PC-3 (cell line): Measurements from ENCODE around the gene ST8SIA3. TPM values are rescaled to one million over a fixed set of nuclear protein-coding genes. Genes with fewer than 3 reads are reported as not detected.

Source experiments
- ATAC-seq: fragments of 200-7000 bp; cut with Tn5 transposase; 2 replicates; pipeline ENCODE4 v1.9.1; 2020; ENCODE audit warnings: mild to moderate bottlenecking, moderate library complexity
- BruUV-seq: library from RNA; stranded (reverse); fragments of 400-500 nt; replicated peaks from 2 replicates; lab custom pipeline; 2021; lab: Mats Ljungman, UMichigan
- CTCF ChIA-PET: fragments of 300-600 bp; sonication (Branson Sonifier 250); formaldehyde crosslinking; loops from one replicate; lab custom pipeline; 2022; ENCODE audit warnings: antibody characterized with exemption; lab: Charles Lee
- POLR2A ChIA-PET: fragments of 300-600 bp; sonication (Branson Sonifier 250); formaldehyde crosslinking; loops from one replicate; lab custom pipeline; 2022; ENCODE audit warnings: antibody characterized with exemption; ENCODE audit not compliant: unreplicated experiment; lab: Charles Lee
- DNase-seq: peaks from one replicate; pipeline ENCODE4 v3.0.0-alpha.2; 2015
- H2AFZ ChIP-seq: fragments of 300-600 bp; sonication (generic); 2 replicates; pipeline ENCODE4 v1.6.0; 2016; ENCODE audit warnings: antibody characterized with exemption, low read length
- H3F3A ChIP-seq: fragments of 300-600 bp; sonication (generic); one replicate; pipeline ENCODE4 v1.6.0; 2017; ENCODE audit warnings: antibody characterized with exemption, low read length, control low read depth, mild to moderate bottlenecking; ENCODE audit not compliant: unreplicated experiment
- H3K27ac ChIP-seq: fragments of 300-600 bp; sonication (generic); 2 replicates; pipeline ENCODE4 v1.5.1; 2016; ENCODE audit warnings: mild to moderate bottlenecking, low read length
- H3K27me3 ChIP-seq: fragments of 300-600 bp; sonication (generic); 2 replicates; pipeline ENCODE4 v1.6.1; 2016; ENCODE audit warnings: low read length, mixed read lengths
- H3K36me3 ChIP-seq: fragments of 300-600 bp; sonication (generic); 2 replicates; pipeline ENCODE4 v1.6.1; 2016; ENCODE audit warnings: low read depth, mixed run types, low read length, mixed read lengths
- H3K4me1 ChIP-seq: fragments of 300-600 bp; sonication (generic); 2 replicates; pipeline ENCODE4 v1.5.1; 2016; ENCODE audit warnings: low read length; ENCODE audit not compliant: insufficient read depth
- H3K4me2 ChIP-seq: fragments of 300-600 bp; sonication (generic); 2 replicates; pipeline ENCODE4 v1.6.0; 2016; ENCODE audit warnings: low read length
- H3K4me3 ChIP-seq: fragments of 300-600 bp; sonication (generic); 2 replicates; pipeline ENCODE4 v1.5.1; 2016; ENCODE audit warnings: mild to moderate bottlenecking, low read length, mixed read lengths
- H3K79me2 ChIP-seq: fragments of 300-600 bp; sonication (generic); 2 replicates; pipeline ENCODE4 v1.6.1; 2017; ENCODE audit warnings: low read length, mixed read lengths
- H3K9ac ChIP-seq: fragments of 300-600 bp; sonication (generic); 2 replicates; pipeline ENCODE4 v1.6.0; 2016; ENCODE audit warnings: mild to moderate bottlenecking, low read length
- H3K9me2 ChIP-seq: fragments of 300-600 bp; sonication (generic); replicated peaks from 2 replicates; pipeline ENCODE4 v1.6.1; 2016; ENCODE audit warnings: mixed run types, low read length, mixed read lengths
- H3K9me3 ChIP-seq: fragments of 300-600 bp; sonication (generic); 2 replicates; pipeline ENCODE4 v1.6.1; 2016; ENCODE audit warnings: low read length, mixed read lengths
- H4K20me1 ChIP-seq: fragments of 300-600 bp; sonication (generic); 2 replicates; pipeline ENCODE4 v1.6.1; 2016; ENCODE audit warnings: low read length, mixed read lengths
- CTCF ChIP-seq: fragments of 300-600 bp; sonication (generic); conservative IDR thresholded peaks from 2 replicates; pipeline ENCODE4 v1.5.1; 2017; ENCODE audit warnings: antibody characterized with exemption, low read depth, mild to moderate bottlenecking, low read length
- EZH2 ChIP-seq: fragments of 300-600 bp; sonication (generic); IDR thresholded peaks from one replicate; pipeline ENCODE4 v1.6.1; 2017; ENCODE audit warnings: antibody characterized with exemption, mild to moderate bottlenecking, low read length; ENCODE audit not compliant: unreplicated experiment
- EZH2phosphoT487 ChIP-seq: fragments of 300-600 bp; sonication (generic); IDR thresholded peaks from 2 replicates; pipeline ENCODE4 v1.6.1; 2018; ENCODE audit warnings: mild to moderate bottlenecking, antibody characterized with exemption, low read length, borderline replicate concordance
- intact Hi-C: fragments of 100-400 bp; cut with micrococcal nuclease; formaldehyde crosslinking; loops from 2 replicates; pipeline ENCODE4 v1.9.0; 2023
- total RNA-seq: library from RNA; depleted of rRNA; stranded (reverse); fragments of >200 nt; gene quantifications from 2 replicates; pipeline ENCODE4 v1.2.3, GENCODE V29; 2014

ST8SIA3 gene
- total RNA-seq, 1 experiment from 2014 or later, result not detected

- H4K20me1 ChIP-seq, result no peaks in the 10 kb centered on the region
- intact Hi-C loops, result no loop called here
- H3K27me3 ChIP-seq, result peaks cover 62% of the 10 kb centered on the region
- ATAC-seq (no peak), DNase-seq (no peak)
- H3K9me2 ChIP-seq, result no peaks in the 10 kb centered on the region
- H3K4me1 ChIP-seq, result no peaks in the 10 kb centered on the region
- no peaks in the 10 kb centered on the region for H3K79me2 ChIP-seq
- H3F3A ChIP-seq, result no peaks in the 10 kb centered on the region
- H3K36me3 ChIP-seq, result no peaks in the 10 kb centered on the region
- H2AFZ ChIP-seq, result no peak overlapping the region
- ChIA-PET CTCF (no interaction called here), POLR2A (no interaction called here)
- H3K9ac ChIP-seq, result no peak overlapping the region
- no peaks in the 10 kb centered on the region for H3K9me3 ChIP-seq
- no TSS peak for BruUV-seq
- no peak overlapping the region for H3K27ac ChIP-seq
- no peak for TF ChIP-seq EZH2
- no peak overlapping the region for H3K4me2 ChIP-seq
- no peak overlapping the region for H3K4me3 ChIP-seq
Measured at GRCh38 chr18:57353137-57353939, 981 bp downstream of the ST8SIA3 start.

GRCh38 chr18:57353940-57354461 is 1.6 kb downstream of the ST8SIA3 start:
- POLR2A ChIA-PET, result no interaction called here
- no peaks in the 10 kb centered on the region for H3K9me2 ChIP-seq
- H3K4me2 ChIP-seq, result no peak overlapping the region
- CTCF ChIA-PET, result no interaction called here
- peaks cover 63% of the 10 kb centered on the region for H3K27me3 ChIP-seq
- H4K20me1 ChIP-seq, result no peaks in the 10 kb centered on the region
- no peak overlapping the region for H3K9ac ChIP-seq
- DNase-seq (no peak), ATAC-seq (no peak)
- no peaks in the 10 kb centered on the region for H3K79me2 ChIP-seq
- TF ChIP-seq EZH2phosphoT487 (no peak), EZH2 (no peak), CTCF (no peak)
- no peak overlapping the region for H2AFZ ChIP-seq
- no TSS peak for BruUV-seq
- H3K4me1 ChIP-seq, result no peaks in the 10 kb centered on the region
- no peaks in the 10 kb centered on the region for H3F3A ChIP-seq
- H3K36me3 ChIP-seq, result no peaks in the 10 kb centered on the region
- H3K9me3 ChIP-seq, result no peaks in the 10 kb centered on the region
- intact Hi-C loops, result no loop called here
- no peak overlapping the region for H3K27ac ChIP-seq
- no peak overlapping the region for H3K4me3 ChIP-seq

- TF ChIP-seq CTCF, result no peak
- no peak for TF ChIP-seq EZH2phosphoT487
- TF ChIP-seq EZH2, result no peak
- no peak for DNase-seq
- Histone ChIP-seq H3F3A (no peaks in the 10 kb centered on the region), H3K4me3 (no peak overlapping the region), H3K9me2 (no peaks in the 10 kb centered on the region), H3K27ac (no peak overlapping the region), H3K27me3 (peaks cover 94% of the 10 kb centered on the region), H4K20me1 (no peaks in the 10 kb centered on the region), H3K36me3 (no peaks in the 10 kb centered on the region), H3K79me2 (no peaks in the 10 kb centered on the region), H2AFZ (no peak overlapping the region), H3K9me3 (no peaks in the 10 kb centered on the region), H3K4me2 (no peak overlapping the region), H3K9ac (no peak overlapping the region), H3K4me1 (no peaks in the 10 kb centered on the region)
- intact Hi-C loops, result no loop called here
- ChIA-PET CTCF (no interaction called here), POLR2A (no interaction called here)
- no TSS peak for BruUV-seq
- ATAC-seq, result no peak
Measured at GRCh38 chr18:57359433-57359832, 7.1 kb downstream of the ST8SIA3 start.
